Breast epithelium (tissue), 4 donors: ENCODE measurements around the gene TRAF7. TPM values are rescaled to one million over a fixed set of nuclear protein-coding genes. Genes with fewer than 3 reads are reported as not detected.
"Not testable (repeated sequence)": the region's sequence is repeated elsewhere in the genome, so short reads cannot be mapped to it uniquely, and the experiment has no call there.

ENCODE experiments used
- DNase-seq, 2 donors: peaks; one replicate each; pipeline ENCODE4 v3.0.0-alpha.2; 2019; ENCODE audit warnings: low spot score in 2 of 2
- H3K27ac ChIP-seq, 2 donors: fragments of 200-600 bp; sonication (generic) in 1 of 2; one replicate each; pipeline ENCODE4 v1.5.1; 2016 to 2019; ENCODE audit warnings: mild to moderate bottlenecking in 1 of 2
- H3K27me3 ChIP-seq, 2 donors: fragments of 200-600 bp; sonication (generic) in 1 of 2; one replicate each; pipeline versions ENCODE4 v1.5.1 to v1.6.0; 2017 to 2019; ENCODE audit warnings: control low read depth in 1 of 2, mild to moderate bottlenecking in 1 of 2
- H3K36me3 ChIP-seq: fragments of 200-600 bp; one replicate; pipeline ENCODE4 v1.5.1; 2019
- H3K4me1 ChIP-seq, 2 donors: fragments of 200-600 bp; sonication (generic); one replicate each; pipeline ENCODE4 v1.5.1; 2016 to 2019; ENCODE audit warnings: control low read depth in 1 of 2
- H3K4me3 ChIP-seq, 3 donors: fragments of 200-600 bp; sonication (generic); 1 replicate in 2 of 3; 2 replicates in 1 of 3; pipeline ENCODE4 v1.5.1; 2016 to 2019; ENCODE audit warnings: mild to moderate bottlenecking in 3 of 3, moderate library complexity in 2 of 3
- H3K9me3 ChIP-seq, 2 donors: fragments of 200-600 bp; sonication (generic) in 1 of 2; one replicate each; pipeline ENCODE4 v1.5.1; 2016 to 2019; ENCODE audit warnings: control low read depth in 1 of 2
- POLR2A ChIP-seq: fragments of 450-650 bp; IDR thresholded peaks from one replicate; pipeline ENCODE4 v1.6.1; 2016; ENCODE audit warnings: antibody characterized with exemption, mild to moderate bottlenecking, moderate library complexity
- POLR2AphosphoS5 ChIP-seq, 3 donors: sonication (generic); formaldehyde crosslinking; IDR thresholded peaks; one replicate each; pipeline ENCODE4 v1.6.1; 2017; ENCODE audit warnings: antibody characterized with exemption in 3 of 3
- intact Hi-C: fragments of 100-400 bp; cut with DNase I; formaldehyde crosslinking; loops from one replicate; pipeline ENCODE4 v1.15.1; 2023; ENCODE audit warnings: low total_unique reads
- total RNA-seq, 3 donors: library from RNA; depleted of rRNA; stranded (reverse); fragments of >200 nt; gene quantifications; one replicate each; pipeline ENCODE4 v1.1.0, GENCODE V29; 2016
- TF ChIP-seq, protein P1 (sequence below), 3 donors: fragments of 450-650 bp; IDR thresholded peaks; one replicate each; pipeline ENCODE4 v1.5.1; 2016 to 2017; ENCODE audit warnings: antibody characterized with exemption in 3 of 3, mild to moderate bottlenecking in 3 of 3, moderate library complexity in 3 of 3

The TRAF7 gene
- total RNA-seq, 3 donors from 2014 or later: 28.4 to 35.4 (median 32.5) TPM

DNA sequence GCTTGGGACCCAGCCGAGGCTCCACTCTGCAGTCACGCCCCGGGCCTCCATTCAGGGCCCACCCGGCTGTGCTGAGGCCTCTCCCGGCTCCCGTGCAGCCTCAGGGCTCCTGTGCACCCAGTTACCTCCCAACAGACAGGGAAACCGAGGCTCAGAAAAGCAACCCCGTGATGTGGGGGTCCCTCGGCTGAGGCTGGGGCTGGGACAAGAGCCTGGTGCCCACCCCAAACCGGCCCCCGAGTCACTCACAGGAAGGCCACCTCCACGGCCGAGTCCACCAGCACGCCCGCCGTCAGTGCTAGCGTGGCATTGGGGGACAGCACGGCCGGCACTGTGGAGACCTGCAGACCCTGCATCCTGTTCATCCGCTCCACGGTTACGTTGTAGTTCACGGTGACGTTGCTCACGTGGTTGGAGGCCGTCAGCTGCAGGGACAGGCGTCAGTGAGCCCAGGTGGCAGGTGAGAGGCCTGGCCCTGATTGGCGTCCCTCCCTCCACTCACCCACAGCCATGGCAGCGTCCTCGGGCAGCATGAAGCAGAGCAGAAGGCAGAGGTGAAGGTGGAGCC is 43.0 kb upstream of the TRAF7 start:
- DNase-seq, intact Hi-C loops, H3K27me3 ChIP-seq, H3K36me3 ChIP-seq, H3K27ac ChIP-seq, H3K9me3 ChIP-seq, H3K4me1 ChIP-seq, H3K4me3 ChIP-seq: not testable (repeated sequence)

DNA sequence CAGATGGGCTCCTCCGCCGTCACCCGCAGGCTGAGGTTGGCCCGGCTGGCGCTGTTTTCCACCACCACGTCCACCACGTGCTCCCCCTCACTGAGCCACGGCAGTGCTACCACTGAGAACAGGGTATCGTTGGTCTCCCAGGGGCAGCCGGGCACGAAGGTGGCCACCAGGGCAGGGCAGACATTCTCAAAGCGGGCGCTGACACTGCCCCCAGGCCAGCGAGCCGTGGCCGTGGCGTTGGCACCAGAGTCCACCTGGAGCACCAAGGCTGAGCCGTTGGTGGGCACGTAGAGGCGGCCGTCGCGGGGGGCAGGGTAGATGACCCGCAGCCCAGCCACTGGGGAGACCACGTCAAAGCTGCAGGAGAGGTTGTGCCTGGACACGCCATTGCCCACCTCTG is 41.4 kb upstream of the TRAF7 start:
- H3K4me1 ChIP-seq, H3K4me3 ChIP-seq, DNase-seq, H3K27me3 ChIP-seq, H3K36me3 ChIP-seq, H3K9me3 ChIP-seq, intact Hi-C loops, H3K27ac ChIP-seq: not testable (repeated sequence)

DNA sequence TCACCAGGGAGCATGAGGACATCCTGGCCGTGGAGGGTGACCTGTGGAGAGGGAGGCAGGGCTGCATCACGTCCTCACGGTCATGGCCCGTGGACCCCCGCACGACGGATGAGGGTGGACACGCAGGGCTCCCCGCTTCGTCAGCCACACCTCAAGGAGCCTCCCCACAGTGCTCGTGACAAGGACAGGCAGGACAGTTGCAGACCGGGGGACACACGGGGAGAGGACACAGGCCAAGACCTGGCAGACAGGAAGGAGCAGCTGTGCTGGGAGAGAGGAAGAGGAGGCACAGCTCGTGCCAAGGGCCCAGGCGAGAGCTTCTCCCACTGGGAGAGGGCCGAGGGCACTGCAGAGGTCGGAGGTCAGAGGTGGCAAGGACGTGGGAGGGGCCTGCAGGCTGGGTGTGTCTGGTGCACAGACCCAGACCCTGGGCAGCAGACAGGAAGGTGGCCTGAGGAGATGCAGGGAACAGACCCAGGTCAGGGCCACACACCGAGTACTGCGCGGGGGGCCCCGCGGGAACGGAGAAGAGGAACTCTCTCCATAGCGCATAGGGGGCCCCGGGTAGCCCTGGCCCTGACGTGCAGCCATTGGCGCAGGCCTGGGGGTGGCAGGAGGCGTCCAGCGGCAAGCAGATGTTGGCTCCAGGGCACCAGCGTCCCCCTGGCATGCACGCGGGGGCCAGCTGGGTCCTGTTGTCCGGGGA is 40.5 kb upstream of the TRAF7 start:
- H3K27me3 ChIP-seq, H3K27ac ChIP-seq, DNase-seq, H3K4me1 ChIP-seq, H3K9me3 ChIP-seq, intact Hi-C loops, H3K4me3 ChIP-seq, H3K36me3 ChIP-seq: not testable (repeated sequence)

DNA sequence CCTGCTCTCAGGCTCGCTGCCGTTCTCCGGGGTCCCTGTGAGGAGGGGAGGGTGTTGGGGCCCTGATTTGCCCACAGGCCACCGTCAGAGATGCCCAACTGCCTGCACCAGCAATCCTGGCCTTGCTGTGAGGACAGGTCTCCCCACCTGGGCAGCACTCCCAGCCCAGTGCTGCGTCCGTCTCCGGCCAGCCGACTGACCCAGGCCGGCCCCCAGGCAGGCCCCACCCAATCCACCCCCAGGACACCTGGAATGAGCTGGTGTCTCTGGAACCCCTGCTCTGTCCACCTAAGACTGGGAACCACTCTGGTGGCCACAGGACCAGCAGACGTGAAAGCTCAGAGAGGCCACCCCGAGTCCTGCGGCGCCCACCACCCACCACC is 40.0 kb upstream of the TRAF7 start:
- Histone ChIP-seq H3K9me3 (no peaks in the 10 kb centered on the region), H3K36me3 (no peaks in the 10 kb centered on the region), H3K4me3 (no peak overlapping the region), H3K4me1 (no peaks in the 10 kb centered on the region), H3K27me3 (no peaks in the 10 kb centered on the region), H3K27ac (no peak overlapping the region)
- DNase-seq: no peak
- TF ChIP-seq POLR2AphosphoS5 (IDR thresholded peaks at IDR 0.05): no peak
- TF ChIP-seq, protein P1, sequence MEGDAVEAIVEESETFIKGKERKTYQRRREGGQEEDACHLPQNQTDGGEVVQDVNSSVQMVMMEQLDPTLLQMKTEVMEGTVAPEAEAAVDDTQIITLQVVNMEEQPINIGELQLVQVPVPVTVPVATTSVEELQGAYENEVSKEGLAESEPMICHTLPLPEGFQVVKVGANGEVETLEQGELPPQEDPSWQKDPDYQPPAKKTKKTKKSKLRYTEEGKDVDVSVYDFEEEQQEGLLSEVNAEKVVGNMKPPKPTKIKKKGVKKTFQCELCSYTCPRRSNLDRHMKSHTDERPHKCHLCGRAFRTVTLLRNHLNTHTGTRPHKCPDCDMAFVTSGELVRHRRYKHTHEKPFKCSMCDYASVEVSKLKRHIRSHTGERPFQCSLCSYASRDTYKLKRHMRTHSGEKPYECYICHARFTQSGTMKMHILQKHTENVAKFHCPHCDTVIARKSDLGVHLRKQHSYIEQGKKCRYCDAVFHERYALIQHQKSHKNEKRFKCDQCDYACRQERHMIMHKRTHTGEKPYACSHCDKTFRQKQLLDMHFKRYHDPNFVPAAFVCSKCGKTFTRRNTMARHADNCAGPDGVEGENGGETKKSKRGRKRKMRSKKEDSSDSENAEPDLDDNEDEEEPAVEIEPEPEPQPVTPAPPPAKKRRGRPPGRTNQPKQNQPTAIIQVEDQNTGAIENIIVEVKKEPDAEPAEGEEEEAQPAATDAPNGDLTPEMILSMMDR (IDR thresholded peaks at IDR 0.05): no peak
- no peak for TF ChIP-seq POLR2A
- intact Hi-C loops: no loop called here

DNA sequence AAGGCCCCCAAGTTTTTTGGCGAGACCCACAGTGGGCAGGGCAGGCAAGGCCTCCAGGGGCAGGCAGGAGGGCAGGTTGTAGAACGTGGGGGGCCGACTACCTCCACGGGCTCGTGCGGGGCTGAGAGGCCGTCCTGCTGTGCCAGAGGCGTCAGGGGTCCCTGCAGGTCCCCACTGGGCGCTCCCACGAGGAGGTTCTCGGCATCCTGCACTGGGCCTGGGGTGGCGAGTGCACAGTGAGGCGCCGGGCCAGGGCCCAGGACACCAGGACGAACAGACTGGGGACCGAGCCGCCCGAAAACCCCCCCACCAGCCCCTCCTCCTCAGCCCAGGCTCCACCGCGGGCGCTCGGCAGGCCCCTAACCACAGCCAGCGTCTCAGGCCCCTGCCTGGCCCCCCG is 39.2 kb upstream of the TRAF7 start:
- DNase-seq, intact Hi-C loops, H3K27ac ChIP-seq, H3K4me1 ChIP-seq, H3K36me3 ChIP-seq, H3K27me3 ChIP-seq, H3K4me3 ChIP-seq, H3K9me3 ChIP-seq: not testable (repeated sequence)

DNA sequence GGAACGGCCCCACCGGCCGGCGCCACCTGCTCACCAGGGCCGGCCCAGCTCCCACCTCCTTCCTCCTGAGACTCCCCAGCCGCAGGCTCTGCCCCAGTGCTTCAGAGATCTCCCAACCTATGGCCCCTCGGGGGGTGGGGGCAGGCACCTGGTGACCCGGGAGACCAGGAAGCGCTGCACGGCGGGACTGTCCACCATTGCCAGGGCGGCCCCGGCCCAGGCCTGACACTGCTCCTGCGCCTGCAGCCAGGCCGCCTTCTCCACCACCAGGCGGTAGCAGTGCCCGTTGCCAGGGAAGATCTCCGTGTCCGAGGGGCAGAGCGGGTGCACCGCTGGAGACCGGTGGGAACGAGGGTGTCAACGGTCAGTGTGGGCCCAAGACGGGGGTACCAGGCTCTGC is 38.2 kb upstream of the TRAF7 start:
- DNase-seq, H3K4me3 ChIP-seq, H3K4me1 ChIP-seq, H3K9me3 ChIP-seq, H3K27me3 ChIP-seq, H3K27ac ChIP-seq, intact Hi-C loops, H3K36me3 ChIP-seq: not testable (repeated sequence)

DNA sequence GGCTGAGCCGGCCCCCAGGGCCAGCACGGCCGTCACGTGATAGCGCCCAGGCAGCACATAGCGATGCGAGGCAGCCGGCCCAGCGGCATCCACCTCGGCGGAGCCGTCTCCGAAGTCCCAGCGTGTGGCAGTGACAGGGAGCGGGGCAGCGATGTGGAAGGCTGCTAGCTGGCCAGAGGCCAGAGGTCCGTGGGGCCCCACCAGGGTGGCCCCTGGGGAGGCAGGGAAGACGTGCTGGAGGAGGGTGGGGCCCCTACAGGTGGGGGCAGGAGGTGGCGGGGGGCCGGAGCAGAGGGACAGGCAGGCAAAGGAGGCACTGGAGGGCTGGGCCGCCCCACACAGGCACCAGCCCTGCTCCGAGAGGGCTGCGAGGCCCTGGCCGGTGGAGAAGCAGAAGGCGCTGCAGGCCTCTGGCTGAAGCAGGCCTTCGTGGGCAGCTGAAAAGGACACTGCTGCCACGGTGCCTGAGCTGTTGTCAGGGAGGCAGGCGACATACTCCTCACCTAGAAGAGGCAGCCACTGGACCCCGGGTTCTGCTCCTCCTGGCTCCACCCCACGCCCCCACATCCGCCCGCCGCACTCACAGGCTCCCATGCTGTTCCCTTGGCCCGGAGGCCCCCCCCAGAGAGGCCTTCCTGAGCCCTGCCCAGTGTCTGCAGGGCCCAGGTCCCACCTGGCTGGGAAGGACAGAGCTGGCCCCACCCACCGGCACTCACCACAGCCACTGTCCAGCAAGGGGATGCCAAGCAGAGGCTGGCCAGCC is 37.4 kb upstream of the TRAF7 start:
- H3K27ac ChIP-seq, intact Hi-C loops, H3K4me3 ChIP-seq, H3K27me3 ChIP-seq, DNase-seq, H3K4me1 ChIP-seq, H3K9me3 ChIP-seq, H3K36me3 ChIP-seq: not testable (repeated sequence)

DNA sequence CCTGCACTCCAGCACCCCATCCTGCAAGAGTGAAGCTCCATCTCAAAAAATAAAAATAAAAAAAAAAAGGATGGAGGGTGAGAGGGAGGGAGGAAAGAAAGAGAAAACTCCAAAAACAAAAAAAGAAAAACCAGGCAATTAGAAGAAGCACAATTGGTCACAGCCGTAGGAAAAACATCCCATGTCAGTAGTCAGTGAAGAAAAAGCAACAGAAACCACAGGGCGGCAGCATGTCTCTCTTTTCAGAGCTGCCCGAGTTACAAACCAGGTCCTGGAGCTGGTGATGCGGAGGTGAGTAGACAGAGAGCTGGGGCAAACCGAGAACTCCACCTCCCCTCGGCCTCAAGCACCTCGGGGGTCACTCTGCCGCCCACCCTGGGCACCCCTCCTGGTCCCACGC is 34.3 kb upstream of the TRAF7 start:
- H3K27me3 ChIP-seq, intact Hi-C loops, H3K36me3 ChIP-seq, H3K9me3 ChIP-seq: not testable (repeated sequence)
- peak in 1 of 2 donors; percentile 84 for DNase-seq
- Histone ChIP-seq H3K27ac (peak overlapping the region; percentile 94 to 99), H3K4me3 (peak overlapping the region in 2 of 3 donors; percentile 21 to 49), H3K4me1 (peaks cover 20 to 25% of the 10 kb centered on the region in 2 donors)
- TF ChIP-seq, protein P1 (IDR thresholded peaks at IDR 0.05): peak in 1 of 3 donors; percentile 48
